NCI-H2171 (cell line): ENCODE data around the gene SLC39A7.

Experiments
- DNase-seq: peaks from one replicate; lab custom pipeline; 2025; lab: John Stamatoyannopoulos, UW

SLC39A7 gene

DNA sequence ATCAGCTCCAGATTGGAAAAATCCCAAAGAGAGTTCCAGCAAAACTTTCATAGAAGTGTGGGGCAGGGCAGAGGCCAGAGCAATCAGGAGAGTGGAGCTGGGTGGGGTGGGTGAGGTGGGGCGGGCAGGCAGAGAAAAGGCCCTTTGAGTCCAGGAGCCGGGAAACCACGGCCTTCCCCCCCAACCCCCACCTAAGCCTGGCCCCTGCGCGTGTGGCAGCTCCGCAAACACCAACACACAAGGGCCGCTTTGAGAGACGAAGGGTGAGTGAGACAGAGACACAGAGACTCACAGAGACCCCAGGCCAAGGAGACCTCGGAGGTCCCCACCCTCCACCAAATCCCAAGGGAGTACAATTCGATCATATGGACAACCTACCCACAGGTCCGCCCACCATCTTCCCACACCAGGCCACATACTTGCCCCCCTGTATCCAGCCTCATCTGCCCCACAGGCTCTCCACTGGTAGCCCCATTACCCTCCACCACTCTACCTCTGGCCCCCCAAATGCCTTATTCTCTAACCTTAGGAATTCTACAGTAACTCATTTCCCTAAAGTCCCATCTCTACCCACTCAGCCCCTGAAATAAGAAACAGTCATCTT lies 10.1 kb upstream of the SLC39A7 start:
- no peak for DNase-seq

DNA sequence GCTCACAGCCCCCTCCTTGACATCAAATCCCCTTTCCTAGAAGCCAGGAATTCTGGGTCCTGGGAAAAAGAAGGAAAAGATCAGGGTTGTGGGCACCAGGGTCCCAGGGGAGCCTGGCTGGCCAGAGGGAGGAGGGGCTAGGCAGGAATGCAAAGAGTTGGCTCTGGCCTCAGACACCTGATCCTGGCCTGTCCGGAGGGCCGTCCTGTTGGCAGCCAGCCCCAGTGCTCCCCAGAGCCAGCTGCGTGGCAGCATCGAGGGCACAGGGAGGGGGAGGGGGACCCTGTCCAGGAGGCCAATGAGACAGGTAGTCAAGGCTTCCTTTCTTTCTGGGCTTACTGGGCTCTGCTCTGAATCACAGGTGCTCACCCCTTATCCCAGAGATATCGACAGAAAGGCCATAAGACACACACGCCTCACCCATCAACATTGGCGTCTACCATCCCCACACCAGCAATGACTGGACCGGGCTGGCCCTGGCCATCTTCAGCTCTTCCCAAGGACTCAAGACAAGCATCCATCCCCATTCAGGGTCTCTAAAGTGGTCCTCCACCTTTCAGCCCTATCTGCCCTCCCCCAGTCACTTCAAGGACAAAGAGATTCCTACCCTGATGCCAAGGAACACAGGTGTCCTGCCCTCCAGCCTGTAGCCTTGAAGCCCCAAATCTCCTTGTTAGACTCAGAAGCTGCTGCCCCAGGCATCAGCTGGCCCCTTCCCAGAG lies 9.1 kb upstream of the SLC39A7 start:
- no peak for DNase-seq

DNA sequence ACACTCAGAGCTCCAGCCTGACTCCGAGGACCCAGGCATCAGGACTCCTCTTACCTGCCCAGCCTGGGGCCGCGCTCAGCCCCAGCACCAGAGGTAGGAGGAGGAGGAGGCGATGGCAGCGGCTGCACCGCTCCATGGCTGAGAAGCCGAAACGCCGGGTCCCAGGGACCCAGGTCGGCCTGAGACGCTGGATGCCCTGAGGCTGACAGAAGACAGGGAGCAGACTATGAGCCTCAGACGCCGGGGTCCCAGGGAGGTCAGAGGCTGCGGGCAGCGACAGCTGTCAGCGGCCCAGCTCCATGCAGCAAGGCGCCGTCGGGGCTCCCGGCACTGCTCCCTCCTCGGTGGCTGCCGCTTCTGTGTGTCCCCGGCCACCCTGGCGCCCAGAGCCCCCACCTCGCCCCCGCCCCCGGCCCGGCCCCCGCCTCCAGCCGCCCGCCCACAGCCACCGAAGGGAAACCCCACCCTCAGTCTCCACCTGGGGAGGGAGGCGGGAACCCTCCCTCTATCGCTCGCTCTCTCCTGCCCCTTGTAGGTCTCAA lies 8.5 kb upstream of the SLC39A7 start, which contains the start of gene COL11A2:
Gene COL11A2 (minus strand): TSS at position 363 of the 542 bp plus-strand sequence. CDS start 227 bp downstream, at position 136.
- DNase-seq = no peak

DNA sequence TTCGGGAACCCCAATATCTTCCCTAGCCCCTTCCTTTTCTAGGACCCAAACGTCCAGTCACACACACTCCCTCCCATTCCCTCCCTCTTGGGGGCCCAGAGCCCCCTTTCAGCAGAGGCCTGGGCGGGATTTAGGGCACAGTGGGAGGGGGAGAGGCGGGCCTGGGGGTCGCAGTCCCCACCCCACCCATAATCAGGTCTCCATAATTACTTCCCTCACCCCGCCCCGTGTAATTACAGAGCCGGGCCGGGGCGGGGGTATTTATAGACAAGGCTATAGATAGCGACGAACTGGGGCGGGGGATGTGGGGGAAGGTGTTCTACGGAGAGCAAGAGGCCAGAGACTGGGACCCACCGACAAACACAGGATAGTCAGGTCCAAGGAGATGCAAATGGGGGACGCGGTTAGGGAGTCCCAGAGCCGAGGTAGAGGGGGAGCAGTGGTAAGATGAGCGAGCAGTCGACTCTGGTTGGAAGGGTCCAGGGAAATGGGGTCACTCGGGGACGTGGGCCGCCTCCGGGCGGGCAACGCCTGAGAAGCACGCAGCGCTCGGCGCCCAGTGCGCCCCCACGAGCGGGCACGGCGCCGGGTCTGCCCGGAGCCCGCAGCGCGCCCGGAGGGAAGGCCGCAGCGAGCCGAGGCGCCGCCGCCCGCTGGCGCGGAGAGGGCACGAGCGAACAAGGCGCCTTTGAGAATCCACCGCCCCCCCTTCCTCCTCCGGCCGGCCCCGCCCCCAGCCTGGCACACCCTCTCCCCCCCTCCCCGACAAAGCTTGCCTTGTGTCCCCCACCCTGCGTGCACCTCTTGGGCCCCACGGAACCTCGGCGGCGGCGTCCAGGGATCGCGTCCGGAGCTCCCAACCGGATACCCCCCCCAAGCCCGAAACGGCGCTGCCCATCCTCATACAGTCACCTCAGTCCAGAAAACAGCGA lies 7.7 kb upstream of the SLC39A7 start:
- no peak for DNase-seq

DNA sequence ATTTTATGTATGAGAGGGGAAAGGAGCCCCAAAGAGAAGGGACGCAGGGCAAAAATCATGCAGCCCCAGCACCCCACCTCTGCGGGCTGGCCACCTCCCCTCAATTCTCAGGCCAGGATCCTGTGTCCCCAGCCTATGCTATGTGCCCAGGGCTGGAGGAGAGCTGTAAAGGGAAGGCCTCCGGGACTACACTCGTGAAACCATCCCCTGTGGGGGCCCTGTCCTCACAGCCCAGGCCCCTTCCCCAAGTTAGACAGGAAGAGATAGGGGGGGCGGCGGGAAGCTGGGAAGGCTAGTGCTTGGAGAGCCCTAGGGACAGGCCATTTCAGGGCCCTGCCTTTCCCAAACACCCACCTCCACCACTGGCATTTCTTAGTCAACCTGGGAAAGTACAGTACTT lies 7.0 kb upstream of the SLC39A7 start:
- no peak for DNase-seq

DNA sequence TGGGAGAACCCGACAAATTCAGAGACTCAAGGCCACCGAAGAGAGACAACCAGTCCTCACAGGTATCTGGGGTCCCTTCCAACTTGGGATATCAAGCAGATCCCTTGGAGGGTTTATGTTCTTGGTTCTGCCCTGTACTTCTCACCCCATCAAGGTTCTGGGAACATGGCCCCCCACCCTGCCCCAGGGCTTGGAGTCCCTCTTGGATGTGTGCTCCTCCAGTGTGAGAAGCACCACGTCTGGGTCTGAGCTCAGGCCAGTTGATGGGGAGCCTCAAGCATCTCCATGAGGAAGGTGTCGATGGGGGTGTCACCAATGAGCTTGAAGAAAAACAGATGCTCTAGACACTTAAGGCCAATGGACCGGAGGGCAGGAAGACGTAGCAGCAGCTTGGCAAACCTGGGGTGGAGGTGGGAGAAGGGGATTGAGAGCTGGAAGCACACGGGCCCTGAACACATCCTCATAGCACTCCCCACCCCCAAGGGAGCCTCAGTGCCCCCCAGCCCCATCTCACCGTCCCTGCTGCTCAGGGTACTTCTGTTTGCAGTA lies 6.2 kb upstream of the SLC39A7 start:
- no peak for DNase-seq

DNA sequence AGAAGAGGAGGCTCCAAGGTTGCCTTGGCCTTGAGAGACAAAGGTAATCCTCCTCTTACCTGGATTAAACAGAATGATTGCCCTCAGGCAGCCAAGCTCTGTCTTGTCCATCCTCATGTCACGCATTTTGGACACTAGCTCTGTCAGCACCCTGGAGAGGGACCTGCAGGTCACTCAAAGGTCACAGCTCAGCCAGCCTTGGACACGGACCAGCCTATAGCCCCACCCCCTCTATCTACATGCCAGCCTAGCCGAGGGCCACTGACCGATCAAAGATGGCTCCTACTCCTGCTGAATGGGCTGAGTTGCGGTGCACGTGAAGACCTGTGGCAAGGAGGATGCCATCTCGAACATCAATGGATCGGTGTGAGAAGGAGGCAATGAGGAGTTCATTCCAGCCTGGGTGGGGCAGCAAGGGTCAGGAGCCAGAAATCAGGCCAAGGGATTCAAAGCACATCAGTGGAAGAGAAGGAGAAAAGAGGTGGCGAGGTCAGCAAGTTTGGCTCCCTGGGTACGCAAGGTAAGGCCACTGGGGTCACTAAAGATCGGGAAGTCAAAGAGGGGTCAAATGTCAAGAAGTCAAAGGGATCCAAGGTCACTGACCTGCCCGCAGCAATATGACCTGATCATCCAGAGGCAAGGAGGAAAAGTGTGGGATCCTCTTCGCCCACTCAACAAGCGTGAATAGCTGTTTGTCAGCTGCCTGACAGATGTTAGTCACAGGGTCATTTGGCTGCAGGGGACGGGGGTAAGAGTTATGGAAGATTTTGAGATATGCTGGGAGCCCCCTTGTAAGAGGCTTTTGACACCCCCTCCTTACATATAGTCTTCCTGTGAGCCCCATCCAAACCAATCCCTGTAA lies 5.1 kb upstream of the SLC39A7 start:
- DNase-seq = no peak

DNA sequence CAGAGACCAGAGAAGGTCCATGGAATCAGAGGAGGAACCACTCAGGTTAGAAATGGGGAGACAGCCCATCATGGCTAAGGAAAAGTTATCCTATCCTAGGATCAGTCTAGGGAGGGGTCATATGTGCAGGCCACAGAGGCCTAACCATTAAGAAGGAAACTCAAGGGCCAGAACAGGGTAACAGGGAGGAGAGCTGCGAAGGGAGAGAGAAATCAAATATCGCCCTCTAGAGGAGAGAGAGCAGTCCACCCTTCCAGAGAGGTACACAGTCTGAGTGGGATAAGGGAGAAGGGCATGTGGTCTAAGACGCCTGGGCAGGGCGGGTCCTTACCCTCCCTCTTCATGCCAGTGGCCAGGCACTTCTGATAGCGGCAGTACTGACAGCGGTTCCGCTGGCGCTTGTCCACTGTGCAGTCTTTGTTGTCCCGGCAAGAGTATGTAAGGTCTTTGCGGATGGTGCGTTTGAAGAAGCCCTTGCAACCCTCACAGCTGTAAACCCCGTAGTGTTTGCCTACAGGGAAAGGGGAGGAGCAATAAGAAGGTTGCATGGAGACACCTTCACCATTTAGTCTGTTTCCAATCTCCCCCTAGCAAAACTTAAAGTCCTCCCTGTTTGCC lies 3.1 kb upstream of the SLC39A7 start:
- DNase-seq = no peak

DNA sequence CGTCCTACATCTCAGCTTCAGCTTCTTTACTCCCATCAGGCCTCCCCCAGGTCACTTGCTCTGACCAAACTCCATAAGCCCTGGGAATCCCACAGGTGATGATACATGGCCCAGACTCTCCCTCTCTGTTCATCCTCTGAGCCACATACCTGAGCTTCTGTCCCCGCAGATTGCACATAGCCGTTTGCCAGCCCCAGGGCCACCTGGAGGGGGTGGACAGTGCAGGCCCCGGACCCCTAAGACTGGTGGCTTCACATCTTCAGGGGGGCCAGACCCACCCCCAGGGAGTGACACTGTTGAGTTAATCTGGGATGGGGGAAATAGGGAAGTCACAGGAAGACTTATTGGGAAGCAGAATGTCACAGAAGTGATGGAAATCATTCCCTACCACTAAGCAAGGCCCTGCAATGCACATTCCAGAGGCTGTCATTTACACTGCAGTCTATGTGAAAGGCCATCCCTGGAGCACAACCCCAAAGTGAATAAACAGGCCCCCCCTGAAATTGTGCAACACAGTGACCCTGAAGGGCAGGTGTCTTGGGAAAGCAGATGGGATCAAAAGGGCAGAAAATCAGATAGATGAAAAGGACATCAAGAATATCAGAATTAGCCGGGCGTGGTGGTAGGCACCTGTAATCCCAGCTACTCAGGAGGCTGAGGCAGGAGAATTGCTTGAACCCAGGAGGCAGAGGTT lies 2.4 kb upstream of the SLC39A7 start:
- no peak for DNase-seq

DNA sequence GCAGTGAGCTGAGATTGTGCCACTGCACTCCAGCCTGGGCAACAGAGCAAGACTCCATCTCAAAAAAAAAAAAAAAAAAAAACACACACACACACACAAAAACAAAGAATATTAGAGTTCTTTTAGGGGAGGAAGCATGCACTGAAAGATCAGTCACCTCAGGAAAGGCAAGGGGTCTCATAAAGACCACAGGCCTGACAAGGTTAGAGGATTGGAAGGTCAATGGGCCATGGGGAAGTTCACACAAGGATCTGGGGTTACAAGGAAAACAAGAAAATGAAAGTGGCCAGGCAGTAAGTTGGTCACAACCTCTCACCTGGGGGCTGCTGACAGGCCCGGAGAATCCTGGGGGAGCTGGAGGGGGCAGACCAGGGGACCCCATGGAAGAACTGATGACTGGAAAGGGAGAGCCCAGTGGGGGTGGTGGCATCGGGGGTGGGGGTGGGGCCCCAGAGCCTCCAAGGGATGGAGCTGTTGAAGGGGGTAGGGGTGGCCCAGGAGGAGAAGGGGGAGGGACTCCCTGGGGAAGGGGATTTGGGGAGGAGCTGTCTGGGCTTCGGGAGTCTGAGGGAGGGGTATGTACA lies 1.7 kb upstream of the SLC39A7 start:
- DNase-seq = no peak

DNA sequence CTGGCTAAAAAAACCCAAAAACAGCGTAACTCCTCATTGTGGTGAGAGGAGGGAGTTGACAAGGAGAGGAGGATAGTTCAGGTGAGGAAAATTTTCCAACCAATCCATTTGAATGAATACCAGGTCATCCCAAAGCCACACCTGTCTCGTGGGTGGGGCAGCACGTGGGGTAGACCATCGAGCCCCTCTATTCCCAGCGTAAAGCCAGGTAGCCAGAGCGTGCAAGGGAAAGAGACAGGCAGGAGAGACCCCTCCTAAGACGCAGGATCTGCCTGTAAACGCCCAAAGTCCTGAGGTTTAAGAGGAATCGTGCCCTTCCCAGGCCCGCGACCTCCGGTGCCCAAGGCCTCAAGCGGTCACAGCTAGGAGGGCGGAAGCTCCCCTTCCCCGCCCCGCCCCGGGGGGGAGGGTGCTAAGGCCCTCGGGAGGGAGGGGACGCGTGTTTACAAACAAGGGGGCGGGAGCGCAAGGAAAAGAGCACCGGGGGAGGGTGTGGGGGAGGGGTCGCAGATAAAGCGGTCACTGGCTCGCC lies 914 bp upstream of the SLC39A7 start:
- peak; percentile 78 for DNase-seq

DNA sequence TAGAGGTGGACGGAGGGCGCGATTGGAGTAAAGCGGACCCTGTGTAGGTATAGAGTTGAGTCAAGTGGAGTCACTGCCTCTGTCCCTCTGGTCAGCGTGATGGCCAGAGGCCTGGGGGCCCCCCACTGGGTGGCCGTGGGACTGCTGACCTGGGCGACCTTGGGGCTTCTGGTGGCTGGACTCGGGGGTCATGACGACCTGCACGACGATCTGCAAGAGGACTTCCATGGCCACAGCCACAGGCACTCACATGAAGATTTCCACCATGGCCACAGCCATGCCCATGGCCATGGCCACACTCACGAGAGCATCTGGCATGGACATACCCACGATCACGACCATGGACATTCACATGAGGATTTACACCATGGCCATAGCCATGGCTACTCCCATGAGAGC lies 479 bp downstream of the SLC39A7 start:
- no peak for DNase-seq

DNA sequence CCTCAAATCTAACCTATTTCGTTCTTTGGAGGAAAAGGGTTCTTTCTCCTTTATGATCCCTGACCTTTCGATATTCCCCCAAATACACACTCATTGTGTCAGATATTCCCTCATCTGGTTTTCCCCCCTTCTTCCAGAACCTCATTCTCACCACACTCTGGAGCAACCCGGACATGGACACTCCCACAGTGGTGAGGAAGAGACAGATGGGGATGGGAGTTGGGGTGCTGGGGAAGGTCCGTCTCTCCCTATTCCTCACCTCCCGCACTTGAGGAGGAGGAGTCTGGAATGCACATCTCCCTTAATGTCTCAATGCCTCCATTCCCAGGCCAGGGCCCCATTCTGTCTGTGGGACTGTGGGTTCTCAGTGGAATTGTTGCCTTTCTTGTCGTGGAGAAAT lies 1.3 kb downstream of the SLC39A7 start:
- DNase-seq = no peak

DNA sequence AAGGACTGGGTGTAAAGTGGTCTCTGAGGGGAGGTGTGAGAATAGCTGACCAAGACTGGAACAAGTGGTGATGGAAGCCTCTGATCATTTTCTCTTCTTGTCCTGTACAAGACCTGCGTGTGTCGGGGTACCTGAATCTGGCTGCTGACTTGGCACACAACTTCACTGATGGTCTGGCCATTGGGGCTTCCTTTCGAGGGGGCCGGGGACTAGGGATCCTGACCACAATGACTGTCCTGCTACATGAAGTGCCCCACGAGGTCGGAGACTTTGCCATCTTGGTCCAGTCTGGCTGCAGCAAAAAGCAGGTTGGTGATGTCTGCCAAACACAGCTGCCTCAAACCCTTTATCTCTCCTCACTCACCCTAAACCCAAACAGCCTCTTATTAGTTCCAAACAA lies 2.1 kb downstream of the SLC39A7 start:
- DNase-seq = no peak

DNA sequence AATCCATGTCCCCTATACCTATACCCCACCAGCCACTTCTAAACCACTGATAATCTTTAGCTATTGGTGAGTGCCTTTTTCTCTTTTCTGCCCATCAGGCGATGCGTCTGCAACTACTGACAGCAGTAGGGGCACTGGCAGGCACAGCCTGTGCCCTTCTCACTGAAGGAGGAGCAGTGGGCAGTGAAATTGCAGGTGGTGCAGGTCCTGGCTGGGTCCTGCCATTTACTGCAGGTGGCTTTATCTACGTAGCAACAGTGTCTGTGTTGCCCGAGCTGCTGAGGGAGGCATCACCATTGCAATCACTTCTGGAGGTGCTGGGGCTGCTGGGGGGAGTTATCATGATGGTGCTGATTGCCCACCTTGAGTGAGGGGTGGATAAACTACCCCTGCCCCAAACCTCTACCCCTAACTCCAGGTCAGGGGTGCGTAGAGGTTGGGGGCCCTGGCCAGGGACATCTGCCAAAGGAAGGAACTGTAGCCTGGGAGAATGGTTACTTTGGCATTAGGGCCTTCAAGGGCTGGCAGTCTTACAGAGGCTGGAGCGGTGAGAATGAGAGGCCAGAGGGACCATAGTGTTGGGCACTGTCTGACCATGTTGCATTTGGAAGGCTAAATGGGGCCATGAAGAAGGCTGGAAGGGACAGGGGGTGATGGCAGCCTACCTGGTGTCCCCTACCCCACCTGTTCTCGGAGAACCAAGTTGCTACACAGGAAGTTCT lies 2.9 kb downstream of the SLC39A7 start:
- no peak for DNase-seq

DNA sequence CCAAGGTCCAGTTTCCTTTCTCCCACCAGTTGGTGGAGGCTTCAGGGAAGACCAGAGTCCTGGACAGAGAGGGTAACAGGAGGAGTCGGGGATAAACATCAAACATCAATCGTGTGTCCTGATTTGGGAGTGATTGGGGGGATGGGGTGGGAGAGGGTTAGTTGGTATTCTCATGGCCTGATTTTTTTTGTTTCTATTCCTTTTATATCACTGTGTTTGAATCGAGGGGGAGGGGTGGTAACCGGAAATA lies 3.4 kb downstream of the SLC39A7 start:
- DNase-seq = no peak

DNA sequence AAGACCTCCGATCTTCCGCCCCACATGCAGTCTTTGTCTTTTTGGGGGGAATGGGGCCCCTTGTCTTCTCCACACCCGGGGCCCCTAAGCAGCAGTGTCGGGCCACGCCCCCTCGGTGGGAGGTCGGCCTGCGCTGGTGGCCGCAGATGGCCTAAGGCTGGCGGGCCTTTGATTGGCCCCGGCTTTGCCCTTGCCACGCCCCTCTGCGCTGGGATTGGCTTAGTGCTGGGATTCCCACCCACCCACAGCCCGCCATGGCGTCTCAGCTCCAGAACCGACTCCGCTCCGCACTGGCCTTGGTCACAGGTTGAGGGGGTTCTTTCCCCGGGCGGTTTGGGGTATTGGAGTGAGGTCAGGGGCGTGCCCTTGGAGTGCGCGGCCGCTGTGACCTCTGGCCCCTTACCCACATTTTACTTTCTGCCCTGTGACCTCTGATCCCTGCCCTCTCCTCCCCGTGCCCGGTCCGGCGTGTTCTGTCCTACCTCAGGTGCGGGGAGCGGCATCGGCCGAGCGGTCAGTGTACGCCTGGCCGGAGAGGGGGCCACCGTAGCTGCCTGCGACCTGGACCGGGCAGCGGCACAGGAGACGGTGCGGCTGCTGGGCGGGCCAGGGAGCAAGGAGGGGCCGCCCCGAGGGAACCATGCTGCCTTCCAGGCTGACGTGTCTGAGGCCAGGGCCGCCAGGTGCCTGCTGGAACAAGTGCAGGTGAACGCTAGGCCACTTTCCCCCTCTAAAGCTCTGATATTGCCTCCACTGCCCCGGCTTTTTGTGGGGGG lies 3.9 kb downstream of the SLC39A7 start, which contains the start of gene HSD17B8:
Gene HSD17B8 (plus strand): TSS at position 241 of the 776 bp plus-strand sequence. CDS start 14 bp downstream, at position 255.
- peak; percentile 91 for DNase-seq
